GM12892 (cell line): ENCODE measurements around the gene ANO1.

ENCODE experiments used
- POLR2A ChIP-seq: IDR thresholded peaks from 2 replicates; pipeline ENCODE4 v1.6.1; 2011; ENCODE audit warnings: low read depth, low read length, control low read depth
- POLR2AphosphoS5 ChIP-seq: IDR thresholded peaks from 2 replicates; pipeline ENCODE4 v1.6.1; 2011; ENCODE audit warnings: low read depth, low read length, control low read depth
- TAF1 ChIP-seq: IDR thresholded peaks from 2 replicates; pipeline ENCODE4 v1.6.1; 2011; ENCODE audit warnings: low read depth, mild to moderate bottlenecking, control low read depth, low read length, borderline replicate concordance

GRCh38 chr11:70186936-70187335, 108.8 kb downstream of the ANO1 start:
- TF ChIP-seq POLR2A = no peak
- no peak for TF ChIP-seq POLR2AphosphoS5
- TF ChIP-seq TAF1 = no peak
